Fibroblast of lung (primary cell): ENCODE measurements around the gene DNAH9. TPM values are rescaled to one million over a fixed set of nuclear protein-coding genes. Genes with fewer than 3 reads are reported as not detected.

Experiments
- DNase-seq, 2 donors: peaks; one replicate each; pipeline versions ENCODE4 v3.0.0 to v3.0.0-alpha.2; 2010; ENCODE audit warnings: low read depth in 2 of 2
- H2AFZ ChIP-seq: 2 replicates; pipeline ENCODE4 v1.5.1; 2012; ENCODE audit warnings: low read length, control low read depth, inconsistent platforms
- H3K27ac ChIP-seq: 2 replicates; pipeline ENCODE4 v1.5.1; 2011; ENCODE audit warnings: low read length, control low read depth; ENCODE audit not compliant: insufficient read depth
- H3K27me3 ChIP-seq: 2 replicates; pipeline ENCODE4 v1.5.1; 2011; ENCODE audit warnings: mild to moderate bottlenecking, low read length; ENCODE audit not compliant: control insufficient read depth, insufficient read depth
- H3K36me3 ChIP-seq: 2 replicates; pipeline ENCODE4 v1.5.1; 2011; ENCODE audit warnings: low read length; ENCODE audit not compliant: control insufficient read depth, insufficient read depth
- H3K4me1 ChIP-seq: 2 replicates; pipeline ENCODE4 v1.5.1; 2011; ENCODE audit warnings: low read length; ENCODE audit not compliant: control insufficient read depth, insufficient read depth; ENCODE audit errors: extremely low read depth
- H3K4me2 ChIP-seq: 2 replicates; pipeline ENCODE4 v1.5.1; 2011; ENCODE audit warnings: low read length, control low read depth; ENCODE audit not compliant: insufficient read depth; ENCODE audit errors: extremely low read depth
- H3K4me3 ChIP-seq, 4 experiments: fragments of 200-600 bp in 1 of 4; sonication (generic) in 1 of 4; replicated peaks in 1 of 4; 2 replicates each; pipeline ENCODE4 v1.5.1; 2011 to 2016; ENCODE audit warnings: low read length in 4 of 4, low read depth in 3 of 4, mild to moderate bottlenecking in 3 of 4, control low read depth in 2 of 4, inconsistent platforms in 1 of 4, mixed read lengths in 1 of 4; ENCODE audit not compliant: insufficient read depth in 1 of 4; ENCODE audit errors: control extremely low read depth in 1 of 4
- H3K79me2 ChIP-seq: 2 replicates; pipeline ENCODE4 v1.5.1; 2012; ENCODE audit warnings: mild to moderate bottlenecking, low read length, inconsistent platforms; ENCODE audit not compliant: control insufficient read depth, insufficient read depth
- H3K9ac ChIP-seq: 2 replicates; pipeline ENCODE4 v1.5.1; 2011; ENCODE audit warnings: mild to moderate bottlenecking, low read length, control low read depth; ENCODE audit not compliant: insufficient read depth
- H3K9me3 ChIP-seq: 2 replicates; pipeline ENCODE4 v1.5.1; 2012; ENCODE audit warnings: low read depth, low read length; ENCODE audit not compliant: control insufficient read depth, insufficient read depth
- H4K20me1 ChIP-seq: 2 replicates; pipeline ENCODE4 v1.5.1; 2011; ENCODE audit warnings: low read length; ENCODE audit not compliant: control insufficient read depth, insufficient read depth; ENCODE audit errors: extremely low read depth
- EZH2 ChIP-seq: IDR thresholded peaks from 2 replicates; pipeline ENCODE4 v1.5.1; 2012; ENCODE audit warnings: low read length, control low read depth, mild to moderate bottlenecking; ENCODE audit errors: missing control alignments
- polyA plus RNA-seq, 2 donors: library from polyadenylated mRNA; depleted of rRNA in 1 of 2; stranded (reverse) in 1 of 2; unstranded in 1 of 2; fragments of >200 nt; gene quantifications; 2 replicates each; pipeline ENCODE4 v1.2.1, GENCODE V29; 2011 to 2012; ENCODE audit warnings: missing spikeins in 1 of 2
- total RNA-seq: library from RNA; depleted of rRNA; stranded (reverse); fragments of >200 nt; gene quantifications from 2 replicates; pipeline ENCODE4 v1.2.1, GENCODE V29; 2014
- TF ChIP-seq, protein P1 (sequence below), 2 donors: IDR thresholded peaks in 1 of 2; conservative IDR thresholded peaks in 1 of 2; 1 replicate in 1 of 2; 2 replicates in 1 of 2; pipeline ENCODE4 v1.5.1; 2011 to 2012; ENCODE audit warnings: low read length in 2 of 2, control low read depth in 1 of 2, inconsistent platforms in 1 of 2, low read depth in 1 of 2, mild to moderate bottlenecking in 1 of 2

The DNAH9 gene
- total and polyA plus RNA-seq, 2 donors (not counting 1 experiment from before 2014, with no cell fraction given): not detected

DNA sequence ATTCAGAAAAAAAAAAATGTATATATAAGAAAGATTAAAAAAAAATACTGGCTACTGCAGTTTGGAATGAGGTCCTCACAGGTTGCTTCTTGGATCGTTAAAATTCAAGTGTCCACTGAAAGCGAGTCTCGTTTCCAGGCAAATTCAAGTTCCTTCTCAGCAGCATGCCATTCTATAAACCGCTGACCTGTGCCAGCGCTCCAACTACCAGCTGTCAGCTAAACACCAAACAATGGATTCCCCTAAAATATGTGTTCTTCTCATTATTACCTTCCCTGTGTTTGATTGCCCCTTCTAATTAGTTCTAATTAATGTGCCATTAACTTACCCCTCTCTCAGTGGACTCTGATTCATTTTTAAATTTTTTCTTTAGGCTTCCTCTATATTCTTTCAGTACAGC is 92.4 kb downstream of the DNAH9 start:
- H3K4me1 ChIP-seq: no peaks in the 10 kb centered on the region
- H3K79me2 ChIP-seq: no peaks in the 10 kb centered on the region
- H3K4me2 ChIP-seq: no peak overlapping the region
- H3K9me3 ChIP-seq: no peaks in the 10 kb centered on the region
- no peak for DNase-seq
- H3K27ac ChIP-seq: no peak overlapping the region
- no peaks in the 10 kb centered on the region for H3K36me3 ChIP-seq
- H4K20me1 ChIP-seq: no peaks in the 10 kb centered on the region
- H3K4me3 ChIP-seq: no peak overlapping the region
- H2AFZ ChIP-seq: no peak overlapping the region
- H3K9ac ChIP-seq: no peak overlapping the region
- H3K27me3 ChIP-seq: no peaks in the 10 kb centered on the region
- TF ChIP-seq, protein P1, sequence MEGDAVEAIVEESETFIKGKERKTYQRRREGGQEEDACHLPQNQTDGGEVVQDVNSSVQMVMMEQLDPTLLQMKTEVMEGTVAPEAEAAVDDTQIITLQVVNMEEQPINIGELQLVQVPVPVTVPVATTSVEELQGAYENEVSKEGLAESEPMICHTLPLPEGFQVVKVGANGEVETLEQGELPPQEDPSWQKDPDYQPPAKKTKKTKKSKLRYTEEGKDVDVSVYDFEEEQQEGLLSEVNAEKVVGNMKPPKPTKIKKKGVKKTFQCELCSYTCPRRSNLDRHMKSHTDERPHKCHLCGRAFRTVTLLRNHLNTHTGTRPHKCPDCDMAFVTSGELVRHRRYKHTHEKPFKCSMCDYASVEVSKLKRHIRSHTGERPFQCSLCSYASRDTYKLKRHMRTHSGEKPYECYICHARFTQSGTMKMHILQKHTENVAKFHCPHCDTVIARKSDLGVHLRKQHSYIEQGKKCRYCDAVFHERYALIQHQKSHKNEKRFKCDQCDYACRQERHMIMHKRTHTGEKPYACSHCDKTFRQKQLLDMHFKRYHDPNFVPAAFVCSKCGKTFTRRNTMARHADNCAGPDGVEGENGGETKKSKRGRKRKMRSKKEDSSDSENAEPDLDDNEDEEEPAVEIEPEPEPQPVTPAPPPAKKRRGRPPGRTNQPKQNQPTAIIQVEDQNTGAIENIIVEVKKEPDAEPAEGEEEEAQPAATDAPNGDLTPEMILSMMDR (conservative IDR thresholded peaks at IDR 0.05 in 1 of 2, IDR thresholded peaks at IDR 0.05 in 1 of 2; ENCODE audit: low read depth in 1 of 2, low read length in 2 of 2): no peak
- no peak for TF ChIP-seq EZH2

DNA sequence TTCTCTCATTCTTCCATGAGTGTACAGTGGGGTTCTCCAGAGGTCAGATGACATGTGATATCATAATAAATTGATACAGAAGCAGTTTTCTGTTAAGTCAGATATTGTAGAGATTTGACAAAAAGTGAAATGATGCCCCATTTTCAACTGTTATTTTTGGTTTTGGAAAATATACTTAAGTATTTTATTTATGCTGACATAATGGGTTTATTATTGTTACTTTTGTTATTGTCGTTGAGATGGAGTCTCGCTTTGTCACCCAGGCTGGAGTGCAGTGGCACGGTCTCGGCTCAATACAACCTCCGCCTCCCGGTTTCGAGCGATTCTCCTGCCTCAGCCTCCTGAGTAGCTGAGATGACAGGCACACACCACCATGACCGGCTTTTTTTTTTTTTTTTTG is 94.4 kb downstream of the DNAH9 start:
- no peak for TF ChIP-seq EZH2
- TF ChIP-seq, protein P1 (conservative IDR thresholded peaks at IDR 0.05 in 1 of 2, IDR thresholded peaks at IDR 0.05 in 1 of 2; ENCODE audit: low read depth in 1 of 2, low read length in 2 of 2): no peak
- DNase-seq: no peak

DNA sequence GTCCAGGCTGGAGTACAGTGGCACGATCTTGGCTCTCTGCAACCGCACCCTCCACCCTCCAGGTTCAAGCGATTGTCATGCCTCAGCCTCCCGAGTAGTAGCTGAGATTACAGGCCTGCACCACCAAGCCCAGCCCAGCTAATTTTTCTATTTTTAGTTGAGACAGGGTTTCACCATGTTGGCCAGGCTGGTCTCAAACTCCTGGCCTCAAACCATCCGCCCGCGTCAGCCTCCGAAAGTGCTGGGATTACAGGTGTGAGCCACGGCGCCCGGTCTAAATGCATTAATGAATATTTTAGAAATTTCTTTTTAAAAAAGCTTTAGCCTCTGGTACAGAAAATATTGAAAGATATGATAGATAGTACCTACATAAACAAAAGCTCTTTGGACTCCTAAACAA is 95.0 kb downstream of the DNAH9 start:
- Histone ChIP-seq H3K9me3 (no peaks in the 10 kb centered on the region), H3K27ac (no peak overlapping the region), H3K9ac (no peak overlapping the region), H3K36me3 (no peaks in the 10 kb centered on the region), H4K20me1 (no peaks in the 10 kb centered on the region), H3K4me1 (no peaks in the 10 kb centered on the region), H3K4me2 (no peak overlapping the region), H3K79me2 (no peaks in the 10 kb centered on the region), H3K4me3 (no peak overlapping the region), H2AFZ (no peak overlapping the region), H3K27me3 (no peaks in the 10 kb centered on the region)
- DNase-seq: no peak
- TF ChIP-seq, protein P1 (conservative IDR thresholded peaks at IDR 0.05 in 1 of 2, IDR thresholded peaks at IDR 0.05 in 1 of 2; ENCODE audit: low read depth in 1 of 2, low read length in 2 of 2): no peak
- TF ChIP-seq EZH2: no peak

More for the DNA sequence above, 94.4 kb downstream of the DNAH9 start:
- Histone ChIP-seq H3K9me3 (no peaks in the 10 kb centered on the region), H3K9ac (no peak overlapping the region), H3K4me1 (no peaks in the 10 kb centered on the region), H4K20me1 (no peaks in the 10 kb centered on the region), H3K27ac (no peak overlapping the region), H3K79me2 (no peaks in the 10 kb centered on the region), H3K36me3 (no peaks in the 10 kb centered on the region), H3K4me2 (no peak overlapping the region), H2AFZ (no peak overlapping the region), H3K4me3 (no peak overlapping the region), H3K27me3 (no peaks in the 10 kb centered on the region)
